GM18505 (cell line): ENCODE data around the gene RAN.

Experiments
- ATAC-seq: cut with Tn5 transposase; IDR thresholded peaks from one replicate; pipeline ENCODE4 v1.9.1; 2021; ENCODE audit not compliant: unreplicated experiment
- POLR2A ChIP-seq: IDR thresholded peaks from 4 replicates; pipeline ENCODE4 v1.6.1; 2011; ENCODE audit warnings: borderline replicate concordance; ENCODE audit not compliant: insufficient read depth, insufficient read length; ENCODE audit errors: extremely low read depth

Gene RAN

GRCh38 chr12:130871286-130872178 is at the start of gene RAN:
Gene RAN (plus strand): TSS chr12:130872066. CDS start chr12:130872594, 528 bp downstream.
- peak; percentile 68 for ATAC-seq
- peak; percentile 90 for TF ChIP-seq POLR2A

GRCh38 chr12:130825771-130826150 is 46.1 kb upstream of the RAN start:
- TF ChIP-seq POLR2A, result no peak
- ATAC-seq, result no peak

- ATAC-seq, result no peak
- TF ChIP-seq POLR2A, result no peak
Observed at GRCh38 chr12:130826151-130826801, 45.6 kb upstream of the RAN start.

- no peak for TF ChIP-seq POLR2A
- ATAC-seq, result no peak
Observed at GRCh38 chr12:130827432-130827831, 44.4 kb upstream of the RAN start.

GRCh38 chr12:130828895-130829294 is 43.0 kb upstream of the RAN start:
- no peak for ATAC-seq
- TF ChIP-seq POLR2A, result no peak

- no peak for TF ChIP-seq POLR2A
- ATAC-seq, result no peak
Observed at GRCh38 chr12:130829391-130830245, 42.2 kb upstream of the RAN start.

GRCh38 chr12:130830246-130830551 is 41.7 kb upstream of the RAN start:
- no peak for ATAC-seq
- no peak for TF ChIP-seq POLR2A

GRCh38 chr12:130831246-130831645 is 40.6 kb upstream of the RAN start:
- no peak for TF ChIP-seq POLR2A
- no peak for ATAC-seq

- no peak for TF ChIP-seq POLR2A
- no peak for ATAC-seq
Observed at GRCh38 chr12:130831876-130832405, 39.9 kb upstream of the RAN start.

GRCh38 chr12:130832561-130833209 is 39.2 kb upstream of the RAN start:
- no peak for TF ChIP-seq POLR2A
- no peak for ATAC-seq

- ATAC-seq, result no peak
Observed at GRCh38 chr12:130835011-130835410, 36.9 kb upstream of the RAN start.

GRCh38 chr12:130835436-130835835 is 36.4 kb upstream of the RAN start:
- TF ChIP-seq POLR2A, result no peak
- no peak for ATAC-seq

More at GRCh38 chr12:130835011-130835410, 36.9 kb upstream of the RAN start:
- TF ChIP-seq POLR2A, result no peak
